ENCODE results near the gene CUL1. TPM values are rescaled to one million over a fixed set of nuclear protein-coding genes. Genes with fewer than 3 reads are reported as not detected.

The CUL1 gene
- polyA plus RNA-seq, 3 donors: 59.9 to 61.3 (median 60.9) TPM

GRCh38 chr7:148799893-148800555 is 101.3 kb downstream of the CUL1 start:
- no peak for DNase-seq (ENCODE audit: low read depth in 3 of 3, low spot score in 2 of 3)

GRCh38 chr7:148800677-148801076 is 102.0 kb downstream of the CUL1 start:
- DNase-seq (ENCODE audit: low read depth in 3 of 3, low spot score in 2 of 3): no peak

- DNase-seq (ENCODE audit: low read depth in 3 of 3, low spot score in 2 of 3): no peak
Observed at GRCh38 chr7:148802101-148802493, 103.4 kb downstream of the CUL1 start.

GRCh38 chr7:148803094-148803493 is 104.4 kb downstream of the CUL1 start:
- DNase-seq (ENCODE audit: low read depth in 3 of 3, low spot score in 2 of 3): no peak

GRCh38 chr7:148804343-148805235 is 105.9 kb downstream of the CUL1 start:
- DNase-seq (ENCODE audit: low read depth in 3 of 3, low spot score in 2 of 3): no peak

GRCh38 chr7:148806187-148806586 is 107.5 kb downstream of the CUL1 start:
- no peak for DNase-seq (ENCODE audit: low read depth in 3 of 3, low spot score in 2 of 3)

- DNase-seq (ENCODE audit: low read depth in 3 of 3, low spot score in 2 of 3): no peak
Observed at GRCh38 chr7:148807436-148807835, 108.7 kb downstream of the CUL1 start.

GRCh38 chr7:148809856-148810255 is 111.2 kb downstream of the CUL1 start:
- DNase-seq (ENCODE audit: low read depth in 3 of 3, low spot score in 2 of 3): no peak

GRCh38 chr7:148811892-148812291 is 113.2 kb downstream of the CUL1 start:
- no peak for DNase-seq (ENCODE audit: low read depth in 3 of 3, low spot score in 2 of 3)

- no peak for DNase-seq (ENCODE audit: low read depth in 3 of 3, low spot score in 2 of 3)
Observed at GRCh38 chr7:148813890-148814289, 115.2 kb downstream of the CUL1 start.

- no peak for DNase-seq (ENCODE audit: low read depth in 3 of 3, low spot score in 2 of 3)
Observed at GRCh38 chr7:148814922-148815559, 116.3 kb downstream of the CUL1 start.

GRCh38 chr7:148815612-148816011 is 116.9 kb downstream of the CUL1 start:
- DNase-seq (ENCODE audit: low read depth in 3 of 3, low spot score in 2 of 3): no peak

- DNase-seq (ENCODE audit: low read depth in 3 of 3, low spot score in 2 of 3): no peak
Observed at GRCh38 chr7:148819697-148820360, 121.1 kb downstream of the CUL1 start.

GRCh38 chr7:148821422-148821821 is 122.7 kb downstream of the CUL1 start:
- DNase-seq (ENCODE audit: low read depth in 3 of 3, low spot score in 2 of 3): no peak

- DNase-seq (ENCODE audit: low read depth in 3 of 3, low spot score in 2 of 3): no peak
Observed at GRCh38 chr7:148824864-148825263, 126.2 kb downstream of the CUL1 start.

GRCh38 chr7:148825338-148825737 is 126.6 kb downstream of the CUL1 start:
- no peak for DNase-seq (ENCODE audit: low read depth in 3 of 3, low spot score in 2 of 3)

GRCh38 chr7:148828965-148829364 is 130.3 kb downstream of the CUL1 start:
- no peak for DNase-seq (ENCODE audit: low read depth in 3 of 3, low spot score in 2 of 3)

GRCh38 chr7:148830897-148831692 is 132.4 kb downstream of the CUL1 start:
- DNase-seq (ENCODE audit: low read depth in 3 of 3, low spot score in 2 of 3): no peak

- DNase-seq (ENCODE audit: low read depth in 3 of 3, low spot score in 2 of 3): no peak
Observed at GRCh38 chr7:148831782-148832181, 133.1 kb downstream of the CUL1 start.

- no peak for DNase-seq (ENCODE audit: low read depth in 3 of 3, low spot score in 2 of 3)
Observed at GRCh38 chr7:148834605-148835004, 135.9 kb downstream of the CUL1 start.
